SK-N-SH treated with all-trans-retinoic acid at 6 μM for 48 hours (cell line): Measurements from ENCODE around the gene EMP3.
A peak's percentile ranks its signal among the peaks of the same experiment; 100 is the strongest.

Experiments
- ATAC-seq: fragments of 200-7000 bp; cut with Tn5 transposase; 3 replicates; pipeline ENCODE4 v1.9.1; 2020; ENCODE audit warnings: mild to moderate bottlenecking, moderate library complexity
- ARNTL ChIP-seq: fragments of 450-650 bp; formaldehyde crosslinking; IDR thresholded peaks from 2 replicates; pipeline ENCODE4 v1.5.0; 2020; ENCODE audit warnings: low read depth, mild to moderate bottlenecking, moderate library complexity, borderline replicate concordance
- BACH2 ChIP-seq: fragments of 250-450 bp; sonication (Bioruptor Pico); IDR thresholded peaks from 2 replicates; pipeline ENCODE4 v1.9.0; 2021; ENCODE audit warnings: mild to moderate bottlenecking, borderline replicate concordance
- CREB5 ChIP-seq: fragments of 250-450 bp; sonication (Bioruptor Pico); IDR thresholded peaks from 2 replicates; pipeline ENCODE4 v1.5.1; 2020; ENCODE audit warnings: low read depth, mild to moderate bottlenecking, moderate library complexity
- CSDC2 ChIP-seq: fragments of 250-450 bp; sonication (Bioruptor Pico); IDR thresholded peaks from 2 replicates; pipeline ENCODE4 v1.5.0; 2020; ENCODE audit warnings: mild to moderate bottlenecking, moderate library complexity
- GLIS3 ChIP-seq: fragments of 250-450 bp; sonication (Bioruptor Pico); IDR thresholded peaks from 2 replicates; pipeline ENCODE4 v1.5.0; 2020; ENCODE audit warnings: mild to moderate bottlenecking, moderate library complexity
- ISL1 ChIP-seq: fragments of 250-450 bp; sonication (Bioruptor Pico); IDR thresholded peaks from 2 replicates; pipeline ENCODE4 v2.1.2; 2022; ENCODE audit warnings: mild to moderate bottlenecking, moderate library complexity
- OSR1 ChIP-seq: fragments of 250-450 bp; sonication (Bioruptor Pico); IDR thresholded peaks from 2 replicates; pipeline ENCODE4 v1.8.0; 2022; ENCODE audit warnings: moderate library complexity, mild to moderate bottlenecking, inconsistent platforms
- PATZ1 ChIP-seq: fragments of 250-450 bp; sonication (Bioruptor Pico); IDR thresholded peaks from 2 replicates; pipeline ENCODE4 v1.8.0; 2020; ENCODE audit warnings: mild to moderate bottlenecking, moderate library complexity, borderline replicate concordance
- POU6F1 ChIP-seq: fragments of 250-450 bp; sonication (Bioruptor Pico); IDR thresholded peaks from 2 replicates; pipeline ENCODE4 v1.8.0; 2021; ENCODE audit warnings: low read depth, mild to moderate bottlenecking, moderate library complexity, borderline replicate concordance
- PPARA ChIP-seq: fragments of 250-450 bp; sonication (Bioruptor Pico); IDR thresholded peaks from 2 replicates; pipeline ENCODE4 v1.5.0; 2020; ENCODE audit warnings: mild to moderate bottlenecking, borderline replicate concordance
- RARB ChIP-seq: fragments of 250-450 bp; sonication (Bioruptor Pico); IDR thresholded peaks from 2 replicates; pipeline ENCODE4 v1.8.0; 2021; ENCODE audit warnings: mild to moderate bottlenecking, moderate library complexity
- SNAI2 ChIP-seq: fragments of 250-450 bp; sonication (Bioruptor Pico); IDR thresholded peaks from 2 replicates; pipeline ENCODE4 v1.5.0; 2020; ENCODE audit warnings: mild to moderate bottlenecking, moderate library complexity
- TCF4 ChIP-seq: fragments of 250-450 bp; sonication (Bioruptor Pico); IDR thresholded peaks from 2 replicates; pipeline ENCODE4 v1.8.0; 2021; ENCODE audit warnings: mild to moderate bottlenecking, moderate library complexity, borderline replicate concordance
- TOX ChIP-seq: fragments of 250-450 bp; sonication (Bioruptor Pico); IDR thresholded peaks from 2 replicates; pipeline ENCODE4 v1.8.0; 2021; ENCODE audit warnings: mild to moderate bottlenecking, moderate library complexity, borderline replicate concordance
- TSHZ2 ChIP-seq: fragments of 250-450 bp; sonication (Bioruptor Pico); IDR thresholded peaks from 2 replicates; pipeline ENCODE4 v1.5.0; 2020; ENCODE audit warnings: mild to moderate bottlenecking, moderate library complexity
- ZC3H10 ChIP-seq: fragments of 250-450 bp; sonication (Bioruptor Pico); IDR thresholded peaks from 2 replicates; pipeline ENCODE4 v1.5.1; 2021; ENCODE audit warnings: mild to moderate bottlenecking, moderate library complexity
- ZFP3 ChIP-seq: fragments of 250-450 bp; sonication (Bioruptor Pico); IDR thresholded peaks from 2 replicates; pipeline ENCODE4 v1.5.0; 2020; ENCODE audit warnings: mild to moderate bottlenecking, moderate library complexity
- ZFP30 ChIP-seq: fragments of 450-650 bp; formaldehyde crosslinking; IDR thresholded peaks from 2 replicates; pipeline ENCODE4 v1.5.0; 2022; ENCODE audit warnings: mild to moderate bottlenecking, moderate library complexity
- ZNF565 ChIP-seq: fragments of 450-650 bp; formaldehyde crosslinking; conservative IDR thresholded peaks from 2 replicates; pipeline ENCODE4 v1.5.0; 2020; ENCODE audit warnings: low read depth, mild to moderate bottlenecking, moderate library complexity
- ZNF70 ChIP-seq: fragments of 450-650 bp; formaldehyde crosslinking; IDR thresholded peaks from 2 replicates; pipeline ENCODE4 v1.5.0; 2020; ENCODE audit warnings: mild to moderate bottlenecking, moderate library complexity
- ZNF8 ChIP-seq: fragments of 450-650 bp; formaldehyde crosslinking; IDR thresholded peaks from 2 replicates; pipeline ENCODE4 v1.5.0; 2020; ENCODE audit warnings: mild to moderate bottlenecking, moderate library complexity
- TF ChIP-seq, protein P1 (sequence below): fragments of 250-450 bp; sonication (Bioruptor Pico); IDR thresholded peaks from 2 replicates; pipeline ENCODE4 v1.5.1; 2021; ENCODE audit warnings: mild to moderate bottlenecking, moderate library complexity

Gene EMP3

GRCh38 chr19:48342414-48342738 lies 17.0 kb downstream of the EMP3 start:
- no peak for TF ChIP-seq CSDC2 (CRISPR knock-in tag)
- no peak for TF ChIP-seq ZFP3 (CRISPR knock-in tag)
- no peak for TF ChIP-seq ZFP30 (CRISPR knock-in tag)
- TF ChIP-seq GLIS3 (CRISPR knock-in tag): no peak
- ATAC-seq: no peak

- TF ChIP-seq TOX (CRISPR knock-in tag) (no peak), ZFP3 (CRISPR knock-in tag) (no peak), POU6F1 (CRISPR knock-in tag) (no peak), ARNTL (CRISPR knock-in tag) (no peak), CREB5 (no peak), ZFP30 (CRISPR knock-in tag) (no peak), PPARA (CRISPR knock-in tag) (no peak), ZNF8 (CRISPR knock-in tag) (no peak), GLIS3 (CRISPR knock-in tag) (no peak), TCF4 (CRISPR knock-in tag) (no peak), PATZ1 (CRISPR knock-in tag) (no peak), RARB (no peak), ZC3H10 (CRISPR knock-in tag) (no peak), TSHZ2 (no peak), ZNF565 (CRISPR knock-in tag) (no peak)
- TF ChIP-seq, protein P1, sequence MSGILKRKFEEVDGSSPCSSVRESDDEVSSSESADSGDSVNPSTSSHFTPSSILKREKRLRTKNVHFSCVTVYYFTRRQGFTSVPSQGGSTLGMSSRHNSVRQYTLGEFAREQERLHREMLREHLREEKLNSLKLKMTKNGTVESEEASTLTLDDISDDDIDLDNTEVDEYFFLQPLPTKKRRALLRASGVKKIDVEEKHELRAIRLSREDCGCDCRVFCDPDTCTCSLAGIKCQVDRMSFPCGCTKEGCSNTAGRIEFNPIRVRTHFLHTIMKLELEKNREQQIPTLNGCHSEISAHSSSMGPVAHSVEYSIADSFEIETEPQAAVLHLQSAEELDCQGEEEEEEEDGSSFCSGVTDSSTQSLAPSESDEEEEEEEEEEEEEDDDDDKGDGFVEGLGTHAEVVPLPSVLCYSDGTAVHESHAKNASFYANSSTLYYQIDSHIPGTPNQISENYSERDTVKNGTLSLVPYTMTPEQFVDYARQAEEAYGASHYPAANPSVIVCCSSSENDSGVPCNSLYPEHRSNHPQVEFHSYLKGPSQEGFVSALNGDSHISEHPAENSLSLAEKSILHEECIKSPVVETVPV (CRISPR knock-in tag): no peak
- no peak for ATAC-seq
These were observed 17.6 kb downstream of the EMP3 start for GRCh38 chr19:48342841-48343540.

DNA sequence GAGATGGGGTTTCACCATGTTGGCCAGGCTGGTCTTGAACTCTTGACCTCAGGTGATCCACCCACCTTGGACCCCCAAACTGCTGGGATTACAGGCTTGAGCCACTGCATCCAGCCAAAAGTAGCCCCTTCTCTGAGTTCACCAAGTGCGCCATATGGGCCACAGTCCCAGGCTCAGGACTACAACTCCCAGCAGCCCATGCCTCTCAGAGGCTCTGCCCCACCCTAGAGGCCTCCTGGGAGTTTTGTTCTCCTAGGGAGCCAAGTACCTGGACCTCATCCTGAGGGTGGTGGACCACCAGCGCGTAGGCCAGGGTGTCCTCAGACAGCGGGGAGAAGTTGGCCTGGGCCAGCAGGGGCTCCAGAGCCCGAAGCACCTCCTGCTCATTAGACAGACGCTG lies 19.5 kb downstream of the EMP3 start:
- ATAC-seq: peak; percentile 44; the same call in 2 of the 3 replicates
- TF ChIP-seq CREB5 (no peak), TOX (CRISPR knock-in tag) (no peak), PPARA (CRISPR knock-in tag) (no peak), BACH2 (CRISPR knock-in tag) (no peak), PATZ1 (CRISPR knock-in tag) (no peak), ZNF8 (CRISPR knock-in tag) (no peak), ARNTL (CRISPR knock-in tag) (no peak), TCF4 (CRISPR knock-in tag) (no peak), OSR1 (no peak), ZFP3 (CRISPR knock-in tag) (no peak), ISL1 (CRISPR knock-in tag) (no peak), SNAI2 (CRISPR knock-in tag) (no peak), ZNF70 (CRISPR knock-in tag) (no peak)
